ENCODE measurements around the gene ADGRE1. TPM values are rescaled to one million over a fixed set of nuclear protein-coding genes. Genes with fewer than 3 reads are reported as not detected.

ADGRE1 gene
- total and polyA plus RNA-seq, 5 experiments from 2014 or later = 0.35 to 2.8 (median 2.3) TPM

- POLR2A ChIA-PET = interaction anchor here (0.5 to 0.8 kb wide), 4 partner anchors 13 to 336 kb away, joined by 3 to 6 read pairs (median 4); no protein-coding TSS in a partner anchor
- peaks cover 0 to 1% (median 0%) of the 10 kb centered on the region in 9 donors for H3K9me3 Mint-ChIP-seq
- peak overlapping the region in 1 of 10 donors; percentile 43 for H3K27ac Mint-ChIP-seq
- H3K4me3 Mint-ChIP-seq = no peak overlapping the region
- DNase-seq (no peak), ATAC-seq (no peak)
- H3K27me3 Mint-ChIP-seq = no peaks in the 10 kb centered on the region
- peaks cover 4 to 9% (median 8%) of the 10 kb centered on the region in 4 donors for H3K4me1 Mint-ChIP-seq
- H3K36me3 Mint-ChIP-seq = no peaks in the 10 kb centered on the region
Observed at GRCh38 chr19:6963244-6963852, 76.0 kb downstream of the ADGRE1 start.

DNA sequence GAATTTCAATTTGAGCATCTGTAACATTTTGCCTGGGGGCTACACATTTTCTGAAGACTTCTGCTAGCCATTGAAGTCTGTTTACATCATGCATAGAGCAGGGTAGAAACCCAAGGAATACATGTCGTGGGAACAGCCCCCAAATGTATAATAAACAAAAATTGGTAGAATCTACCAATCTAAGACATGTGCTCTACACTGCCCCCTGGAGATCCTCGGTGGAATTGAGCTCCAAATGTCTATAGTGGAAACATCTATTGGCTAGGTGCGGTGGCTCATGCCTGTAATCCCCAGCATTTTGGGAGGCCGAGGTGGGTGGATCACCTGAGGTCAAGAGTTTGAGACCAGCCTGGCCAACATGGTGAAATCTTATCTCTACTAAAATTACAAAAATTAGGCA, 76.6 kb downstream of the ADGRE1 start:
- H3K27me3 Mint-ChIP-seq = no peaks in the 10 kb centered on the region
- H3K4me1 Mint-ChIP-seq = peaks cover 4 to 9% (median 8%) of the 10 kb centered on the region in 4 donors
- no peak overlapping the region for H3K27ac Mint-ChIP-seq
- POLR2A ChIA-PET = interaction anchor here (0.6 to 0.8 kb wide), 2 partner anchors 73 to 324 kb away, joined by 4 to 5 read pairs; no protein-coding TSS in a partner anchor
- H3K9me3 Mint-ChIP-seq = peaks cover 0 to 1% (median 0%) of the 10 kb centered on the region in 9 donors
- ATAC-seq (no peak), DNase-seq (peak in 9 of 10 donors; percentile 1 to 41 (median 22))
- H3K36me3 Mint-ChIP-seq = no peaks in the 10 kb centered on the region
- no peak overlapping the region for H3K4me3 Mint-ChIP-seq

GRCh38 chr19:6967967-6968366, 80.6 kb downstream of the ADGRE1 start:
- ATAC-seq (no peak), DNase-seq (no peak)
- Mint-ChIP-seq H3K4me3 (peak overlapping the region in 1 of 10 donors; percentile 34), H3K27me3 (no peaks in the 10 kb centered on the region), H3K9me3 (no peaks in the 10 kb centered on the region), H3K27ac (peak overlapping the region in 1 of 10 donors; percentile 58), H3K4me1 (peaks cover 4 to 18% (median 10%) of the 10 kb centered on the region in 4 donors), H3K36me3 (no peaks in the 10 kb centered on the region)
- POLR2A ChIA-PET = interaction anchor here (0.5 kb wide), 1 partner anchor 61 kb away, joined by 4 read pairs; no protein-coding TSS in a partner anchor

GRCh38 chr19:6969490-6969889, 82.1 kb downstream of the ADGRE1 start:
- ATAC-seq (no peak), DNase-seq (no peak)
- Mint-ChIP-seq H3K4me1 (peaks cover 0 to 9% (median 5%) of the 10 kb centered on the region in 4 donors), H3K4me3 (no peak overlapping the region), H3K27ac (no peak overlapping the region), H3K9me3 (no peaks in the 10 kb centered on the region), H3K36me3 (no peaks in the 10 kb centered on the region), H3K27me3 (no peaks in the 10 kb centered on the region)
- POLR2A ChIA-PET = no interaction called here

GRCh38 chr19:6970021-6970420, 82.6 kb downstream of the ADGRE1 start:
- H3K9me3 Mint-ChIP-seq = no peaks in the 10 kb centered on the region
- peaks cover 0 to 9% (median 5%) of the 10 kb centered on the region in 4 donors for H3K4me1 Mint-ChIP-seq

DNA sequence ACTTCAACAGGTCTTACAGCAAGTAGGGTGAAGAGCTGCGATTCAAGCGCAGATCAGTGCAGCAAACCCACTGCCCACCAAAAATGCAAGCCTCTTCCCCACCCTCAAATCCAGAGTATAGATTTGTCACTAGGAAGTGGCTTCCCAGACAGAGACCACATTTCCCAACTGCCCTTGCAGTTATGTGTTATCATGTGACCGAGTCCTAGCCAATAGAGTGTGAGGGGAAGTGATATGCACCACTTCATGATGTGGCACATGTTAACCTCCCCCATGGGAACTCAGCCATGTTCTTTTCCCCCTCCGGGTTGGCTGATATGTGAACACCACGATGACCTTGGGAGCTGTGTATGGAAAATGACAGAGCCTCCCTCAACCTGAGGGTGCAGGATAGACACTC, 83.1 kb downstream of the ADGRE1 start:
- Mint-ChIP-seq H3K4me3 (no peak overlapping the region), H3K9me3 (no peaks in the 10 kb centered on the region), H3K36me3 (no peaks in the 10 kb centered on the region), H3K4me1 (peaks cover 0 to 9% (median 5%) of the 10 kb centered on the region in 4 donors), H3K27ac (peak overlapping the region in 3 of 10 donors; percentile 27 to 63 (median 60)), H3K27me3 (no peaks in the 10 kb centered on the region)
- ATAC-seq (no peak), DNase-seq (no peak)
- POLR2A ChIA-PET = interaction anchor here (0.5 to 0.6 kb wide), 2 partner anchors 20 to 28 kb away, joined by 3 to 4 read pairs; no protein-coding TSS in a partner anchor

More at GRCh38 chr19:6970021-6970420, 82.6 kb downstream of the ADGRE1 start:
- Mint-ChIP-seq H3K27me3 (no peaks in the 10 kb centered on the region), H3K4me3 (no peak overlapping the region), H3K27ac (peak overlapping the region in 1 of 10 donors; percentile 73), H3K36me3 (no peaks in the 10 kb centered on the region)
- DNase-seq (no peak), ATAC-seq (no peak)
- POLR2A ChIA-PET = interaction anchor here (0.5 kb wide), 1 partner anchor 20 kb away, joined by 3 read pairs; no protein-coding TSS in a partner anchor

- Mint-ChIP-seq H3K4me3 (no peak overlapping the region), H3K4me1 (peaks cover 0 to 9% (median 5%) of the 10 kb centered on the region in 4 donors), H3K36me3 (peaks cover 0 to 1% (median 0%) of the 10 kb centered on the region in 3 donors), H3K27ac (no peak overlapping the region), H3K9me3 (no peaks in the 10 kb centered on the region), H3K27me3 (no peaks in the 10 kb centered on the region)
- POLR2A ChIA-PET = no interaction called here
- ATAC-seq (no peak), DNase-seq (no peak)
Observed at GRCh38 chr19:6971366-6971765, 84.0 kb downstream of the ADGRE1 start.

DNA sequence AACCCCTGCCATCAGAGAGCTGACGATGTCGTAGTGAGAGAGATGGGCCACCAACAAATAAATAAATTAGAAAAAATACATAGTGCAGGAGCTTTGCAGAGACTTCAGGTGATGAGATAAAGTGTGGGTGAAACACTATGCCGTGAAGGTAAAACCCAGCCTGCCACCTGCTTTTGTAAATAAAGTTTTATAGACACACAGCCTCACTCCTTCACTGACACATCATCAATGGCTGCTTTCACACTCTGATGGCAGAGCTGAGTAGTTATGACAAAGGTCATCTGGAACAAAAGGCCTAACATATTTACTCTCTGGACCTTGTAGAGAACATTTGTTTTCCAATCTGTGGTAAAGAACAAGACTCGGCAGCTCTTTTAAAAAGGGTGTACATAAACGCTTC, 88.8 kb downstream of the ADGRE1 start:
- peaks cover 0 to 14% (median 14%) of the 10 kb centered on the region in 3 donors for H3K36me3 Mint-ChIP-seq
- no peak for ATAC-seq
- no peak for DNase-seq
- H3K27me3 Mint-ChIP-seq = no peaks in the 10 kb centered on the region
- no peak overlapping the region for H3K4me3 Mint-ChIP-seq
- no peak overlapping the region for H3K27ac Mint-ChIP-seq
- peaks cover 0 to 20% (median 13%) of the 10 kb centered on the region in 9 donors for H3K9me3 Mint-ChIP-seq
- H3K4me1 Mint-ChIP-seq = peaks cover 0 to 2% (median 0%) of the 10 kb centered on the region in 4 donors
- POLR2A ChIA-PET = no interaction called here

DNA sequence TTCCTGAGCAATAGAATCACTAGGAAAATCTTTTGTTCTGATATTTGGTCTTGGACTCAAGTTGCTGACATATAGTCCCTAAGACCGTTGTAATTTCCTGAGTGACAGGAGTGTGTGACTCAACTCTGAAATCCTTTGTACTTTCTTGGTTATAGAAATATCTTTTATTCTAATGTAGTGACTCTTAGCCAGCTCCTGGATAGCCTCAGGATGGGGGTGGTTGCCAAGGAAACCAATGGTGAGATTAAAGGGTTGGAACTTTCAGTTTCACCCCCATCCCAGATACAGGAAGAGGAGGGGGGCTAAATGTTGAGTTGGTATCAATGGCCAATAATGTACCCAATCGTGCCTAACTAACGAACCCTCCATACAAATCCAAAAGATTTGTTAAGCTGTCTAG, 92.0 kb downstream of the ADGRE1 start:
- H3K4me1 Mint-ChIP-seq = no peaks in the 10 kb centered on the region
- DNase-seq = no peak
- ATAC-seq = no peak
- peaks cover 14 to 40% (median 26%) of the 10 kb centered on the region in 9 donors for H3K9me3 Mint-ChIP-seq
- H3K36me3 Mint-ChIP-seq = peaks cover 0 to 28% (median 23%) of the 10 kb centered on the region in 3 donors
- no peak overlapping the region for H3K4me3 Mint-ChIP-seq
- H3K27me3 Mint-ChIP-seq = peaks cover 0 to 3% (median 0%) of the 10 kb centered on the region in 5 donors
- POLR2A ChIA-PET = no interaction called here
- H3K27ac Mint-ChIP-seq = no peak overlapping the region

GRCh38 chr19:6983448-6983847, 96.1 kb downstream of the ADGRE1 start:
- no peak overlapping the region for H3K27ac Mint-ChIP-seq
- POLR2A ChIA-PET = no interaction called here
- no peak overlapping the region for H3K4me3 Mint-ChIP-seq
- H3K9me3 Mint-ChIP-seq = peaks cover 15 to 44% (median 28%) of the 10 kb centered on the region in 9 donors
- no peaks in the 10 kb centered on the region for H3K4me1 Mint-ChIP-seq
- ATAC-seq (no peak), DNase-seq (no peak)
- H3K27me3 Mint-ChIP-seq = peaks cover 0 to 3% (median 0%) of the 10 kb centered on the region in 5 donors
- peaks cover 0 to 28% (median 23%) of the 10 kb centered on the region in 3 donors for H3K36me3 Mint-ChIP-seq

GRCh38 chr19:6987850-6988249, 100.5 kb downstream of the ADGRE1 start:
- no peaks in the 10 kb centered on the region for H3K4me1 Mint-ChIP-seq
- H3K27ac Mint-ChIP-seq = no peak overlapping the region
- DNase-seq = no peak
- POLR2A ChIA-PET = no interaction called here
- H3K27me3 Mint-ChIP-seq = no peaks in the 10 kb centered on the region
- peaks cover 0 to 28% (median 21%) of the 10 kb centered on the region in 3 donors for H3K36me3 Mint-ChIP-seq
- no peak for ATAC-seq
- no peak overlapping the region for H3K4me3 Mint-ChIP-seq
- peaks cover 13 to 38% (median 25%) of the 10 kb centered on the region in 9 donors for H3K9me3 Mint-ChIP-seq

DNA sequence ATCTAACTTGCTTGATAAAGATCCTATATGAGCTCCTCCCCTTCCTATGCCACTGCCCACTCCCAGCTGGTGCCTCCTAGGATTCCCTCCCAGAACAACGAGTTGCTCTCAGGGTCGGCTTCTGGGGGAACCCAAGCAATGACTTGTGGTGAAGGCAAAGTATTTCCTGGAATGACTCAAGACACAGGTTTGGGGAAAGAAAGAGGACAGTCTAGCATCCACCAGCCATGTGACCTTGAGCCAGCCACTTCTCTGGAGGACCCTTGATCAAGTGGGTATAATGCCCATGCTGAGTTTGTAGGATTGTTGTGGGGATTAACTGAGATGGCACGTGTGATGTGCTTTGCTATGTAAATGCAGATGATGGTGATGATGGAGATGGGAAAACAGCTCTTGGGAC, 100.9 kb downstream of the ADGRE1 start:
- peaks cover 0 to 25% (median 20%) of the 10 kb centered on the region in 3 donors for H3K36me3 Mint-ChIP-seq
- ATAC-seq (no peak), DNase-seq (no peak)
- no peak overlapping the region for H3K27ac Mint-ChIP-seq
- POLR2A ChIA-PET = no interaction called here
- no peak overlapping the region for H3K4me3 Mint-ChIP-seq
- H3K27me3 Mint-ChIP-seq = no peaks in the 10 kb centered on the region
- H3K4me1 Mint-ChIP-seq = no peaks in the 10 kb centered on the region
- peaks cover 11 to 35% (median 23%) of the 10 kb centered on the region in 9 donors for H3K9me3 Mint-ChIP-seq

Data from naive thymus-derived CD8-positive, alpha-beta T cell (primary cell).